ENCODE measurements around the gene NR2E3. TPM values are rescaled to one million over a fixed set of nuclear protein-coding genes. Genes with fewer than 3 reads are reported as not detected.

The NR2E3 gene
- not detected for total RNA-seq (2013)
- not detected for polyA plus RNA-seq
- not detected in 2 replicates for polyA minus RNA-seq
- total RNA-seq = 0 to 0.92 (median 0.05) reads per million in 11 experiments

DNA sequence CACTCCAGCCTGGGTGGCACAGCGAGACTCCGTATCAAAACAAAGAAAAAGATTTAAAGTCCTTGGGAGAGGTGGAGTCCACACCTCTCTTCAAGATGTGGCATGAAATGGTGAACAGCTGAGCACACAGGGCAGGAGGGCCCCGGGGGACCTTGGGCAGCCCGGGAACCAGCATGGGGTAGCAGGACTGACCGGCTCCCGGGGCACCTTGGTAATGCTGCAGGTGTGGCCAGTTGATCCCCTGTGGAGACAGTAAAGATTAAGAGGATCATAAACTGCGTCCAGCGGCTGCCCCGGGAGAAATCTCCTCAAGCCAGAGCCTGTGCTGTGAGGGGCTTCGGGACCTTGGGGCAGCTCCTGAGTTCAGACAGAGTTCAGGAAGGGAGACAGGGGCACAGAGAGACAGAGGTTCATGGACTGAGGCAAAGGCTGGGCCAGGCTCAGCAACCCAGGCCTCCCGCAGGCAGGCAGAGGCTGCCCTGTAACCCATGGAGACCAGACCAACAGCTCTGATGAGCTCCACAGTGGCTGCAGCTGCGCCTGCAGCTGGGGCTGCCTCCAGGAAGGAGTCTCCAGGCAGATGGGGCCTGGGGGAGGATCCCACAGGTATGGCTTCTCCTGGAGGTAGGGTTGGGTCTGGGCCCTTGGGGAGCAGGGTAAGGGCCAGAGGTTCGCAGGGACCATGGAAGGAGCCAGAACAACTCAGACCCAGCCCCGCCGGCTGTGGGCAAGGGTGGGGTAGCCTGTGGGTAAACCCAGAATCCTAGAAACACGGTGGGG is at the start of gene NR2E3:
Gene NR2E3 (plus strand): TSS at position 299 of the 780 bp plus-strand sequence. CDS start 190 bp downstream, at position 489.
- Mint-ChIP-seq H3K27me3 (ENCODE audit: low read depth in 3 of 3) (peaks cover 2 to 3% (median 3%) of the 10 kb centered on the region in 3 donors), H3K9me3 (no peaks in the 10 kb centered on the region), H3K27ac (no peak within 1 kb of the TSS), H3K36me3 (no peaks in the 10 kb centered on the region), H3K4me3 (no peak within 1 kb of the TSS), H3K4me1 (no peaks in the 10 kb centered on the region)
- Histone ChIP-seq H3K27ac (ENCODE audit: low read depth in 1 of 2, low read length in 2 of 2) (no peak within 1 kb of the TSS), H3K4me3 (replicated peaks in 1 of 3; ENCODE audit: low read depth in 2 of 3, low read length in 3 of 3) (no peak within 1 kb of the TSS), H3K9me3 (replicated peaks in 1 of 2; ENCODE audit: control insufficient read depth in 1 of 2, insufficient read depth in 1 of 2, low read length in 2 of 2) (no peaks in the 10 kb centered on the region), H2AFZ (ENCODE audit: insufficient read depth, low read depth, low read length, poor library complexity, severe bottlenecking) (no peak within 1 kb of the TSS), H3K27me3 (ENCODE audit: control insufficient read depth in 2 of 2, insufficient read depth in 2 of 2, low read length in 2 of 2) (no peaks in the 10 kb centered on the region), H3K4me2 (replicated peaks; ENCODE audit: extremely low read depth, low read length, poor library complexity, severe bottlenecking) (no peak within 1 kb of the TSS), H3K36me3 (replicated peaks in 1 of 2; ENCODE audit: control insufficient read depth in 1 of 2, insufficient read depth in 2 of 2, low read length in 2 of 2) (no peaks in the 10 kb centered on the region), H4K20me1 (ENCODE audit: insufficient read depth, low read length) (no peaks in the 10 kb centered on the region), H3K79me2 (ENCODE audit: insufficient read depth, low read length) (no peaks in the 10 kb centered on the region), H3K9ac (ENCODE audit: insufficient read depth, low read length, poor library complexity, severe bottlenecking) (no peak within 1 kb of the TSS), H3K4me1 (ENCODE audit: control insufficient read depth in 1 of 2, insufficient read depth in 2 of 2, low read length in 2 of 2) (no peaks in the 10 kb centered on the region)
- intact Hi-C loops (cut with micrococcal nuclease) = no loop called here
- TF ChIP-seq, protein P1, sequence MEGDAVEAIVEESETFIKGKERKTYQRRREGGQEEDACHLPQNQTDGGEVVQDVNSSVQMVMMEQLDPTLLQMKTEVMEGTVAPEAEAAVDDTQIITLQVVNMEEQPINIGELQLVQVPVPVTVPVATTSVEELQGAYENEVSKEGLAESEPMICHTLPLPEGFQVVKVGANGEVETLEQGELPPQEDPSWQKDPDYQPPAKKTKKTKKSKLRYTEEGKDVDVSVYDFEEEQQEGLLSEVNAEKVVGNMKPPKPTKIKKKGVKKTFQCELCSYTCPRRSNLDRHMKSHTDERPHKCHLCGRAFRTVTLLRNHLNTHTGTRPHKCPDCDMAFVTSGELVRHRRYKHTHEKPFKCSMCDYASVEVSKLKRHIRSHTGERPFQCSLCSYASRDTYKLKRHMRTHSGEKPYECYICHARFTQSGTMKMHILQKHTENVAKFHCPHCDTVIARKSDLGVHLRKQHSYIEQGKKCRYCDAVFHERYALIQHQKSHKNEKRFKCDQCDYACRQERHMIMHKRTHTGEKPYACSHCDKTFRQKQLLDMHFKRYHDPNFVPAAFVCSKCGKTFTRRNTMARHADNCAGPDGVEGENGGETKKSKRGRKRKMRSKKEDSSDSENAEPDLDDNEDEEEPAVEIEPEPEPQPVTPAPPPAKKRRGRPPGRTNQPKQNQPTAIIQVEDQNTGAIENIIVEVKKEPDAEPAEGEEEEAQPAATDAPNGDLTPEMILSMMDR (IDR thresholded peaks at IDR 0.05) = no peak
- 92% methylated on average over 14 of the region's 16 CpGs for WGBS (ENCODE audit: insufficient coverage)
- no peak for DNase-seq

DNA sequence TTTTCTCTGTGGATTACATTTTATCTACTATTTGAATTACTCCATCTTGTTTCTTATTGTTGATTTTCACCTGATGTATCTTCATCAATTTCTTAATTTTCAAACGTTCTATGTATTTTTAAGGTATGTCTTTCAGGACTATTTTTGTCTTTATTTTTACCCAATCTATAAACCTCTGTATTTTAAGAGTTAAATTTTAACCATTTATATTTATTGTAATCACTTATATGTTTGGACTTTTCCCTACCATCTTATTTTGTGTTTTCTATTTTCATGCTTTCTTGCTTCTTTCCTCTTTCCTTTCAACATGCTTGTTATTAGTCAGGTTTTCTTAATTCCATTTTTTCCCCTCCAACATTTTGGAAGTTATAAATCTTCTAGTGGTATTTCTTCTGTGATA is 49.5 kb upstream of the NR2E3 start:
- Mint-ChIP-seq H3K4me1 (no peaks in the 10 kb centered on the region), H3K36me3 (no peaks in the 10 kb centered on the region), H3K27ac (no peak overlapping the region), H3K27me3 (ENCODE audit: low read depth in 3 of 3) (peaks cover 1 to 7% (median 3%) of the 10 kb centered on the region in 3 donors), H3K9me3 (peaks cover 5 to 17% (median 10%) of the 10 kb centered on the region in 7 donors), H3K4me3 (no peak overlapping the region)
- no peak for DNase-seq
- H3K4me1 ChIP-seq (ENCODE audit: control insufficient read depth in 1 of 2, insufficient read depth in 2 of 2, low read length in 2 of 2) = no peaks in the 10 kb centered on the region
- no peaks in the 10 kb centered on the region for H3K27me3 ChIP-seq (ENCODE audit: control insufficient read depth in 2 of 2, insufficient read depth in 2 of 2, low read length in 2 of 2)
- TF ChIP-seq, protein P1 (IDR thresholded peaks at IDR 0.05) = no peak
- no peak overlapping the region for H3K4me3 ChIP-seq (replicated peaks in 1 of 3; ENCODE audit: low read depth in 2 of 3, low read length in 3 of 3)
- H3K27ac ChIP-seq (ENCODE audit: low read depth in 1 of 2, low read length in 2 of 2) = no peak overlapping the region
- H3K9ac ChIP-seq (ENCODE audit: insufficient read depth, low read length, poor library complexity, severe bottlenecking) = no peak overlapping the region
- WGBS (ENCODE audit: insufficient coverage) = no CpG with 5 or more reads among the region's 1 CpG
- H4K20me1 ChIP-seq (ENCODE audit: insufficient read depth, low read length) = no peaks in the 10 kb centered on the region
- intact Hi-C loops (cut with micrococcal nuclease) = no loop called here
- peaks cover 8 to 9% of the 10 kb centered on the region in 2 donors for H3K9me3 ChIP-seq (replicated peaks in 1 of 2; ENCODE audit: control insufficient read depth in 1 of 2, insufficient read depth in 1 of 2, low read length in 2 of 2)
- H3K4me2 ChIP-seq (replicated peaks; ENCODE audit: extremely low read depth, low read length, poor library complexity, severe bottlenecking) = no peak overlapping the region
- H3K79me2 ChIP-seq (ENCODE audit: insufficient read depth, low read length) = no peaks in the 10 kb centered on the region
- no peaks in the 10 kb centered on the region for H3K36me3 ChIP-seq (replicated peaks in 1 of 2; ENCODE audit: control insufficient read depth in 1 of 2, insufficient read depth in 2 of 2, low read length in 2 of 2)
- no peak overlapping the region for H2AFZ ChIP-seq (ENCODE audit: insufficient read depth, low read depth, low read length, poor library complexity, severe bottlenecking)

Measured in CD14-positive monocyte (primary cell).